NCI-H748 (cell line): ENCODE measurements around the gene SRSF3.
"Not testable (repeated sequence)": the region's sequence is repeated elsewhere in the genome, so short reads cannot be mapped to it uniquely, and the experiment has no call there.

Experiments used
- DNase-seq: peaks from one replicate; lab custom pipeline; 2025; ENCODE audit not compliant: unreplicated experiment; lab: John Stamatoyannopoulos, UW

SRSF3 gene

GRCh38 chr6:36574679-36575078, 19.5 kb upstream of the SRSF3 start:
- no peak for DNase-seq

GRCh38 chr6:36576578-36576977, 17.6 kb upstream of the SRSF3 start:
- DNase-seq = no peak

- no peak for DNase-seq
Measured at GRCh38 chr6:36577301-36577700, 16.9 kb upstream of the SRSF3 start.

GRCh38 chr6:36578030-36578429, 16.1 kb upstream of the SRSF3 start:
- DNase-seq = no peak

- no peak for DNase-seq
Measured at GRCh38 chr6:36578431-36578830, 15.7 kb upstream of the SRSF3 start.

- DNase-seq = no peak
Measured at GRCh38 chr6:36580184-36580526, 14.0 kb upstream of the SRSF3 start.

GRCh38 chr6:36581716-36582115, 12.4 kb upstream of the SRSF3 start:
- DNase-seq = no peak

- no peak for DNase-seq
Measured at GRCh38 chr6:36586606-36587005, 7.6 kb upstream of the SRSF3 start.

- not testable (repeated sequence) for DNase-seq
Measured at GRCh38 chr6:36589025-36589400, 5.1 kb upstream of the SRSF3 start.

- DNase-seq = no peak
Measured at GRCh38 chr6:36590237-36590636, 3.9 kb upstream of the SRSF3 start.

GRCh38 chr6:36592221-36592655, 1.9 kb upstream of the SRSF3 start:
- no peak for DNase-seq

- peak; percentile 79 for DNase-seq
Measured at GRCh38 chr6:36593569-36594028, 563 bp upstream of the SRSF3 start.

GRCh38 chr6:36594816-36595643, 868 bp downstream of the SRSF3 start:
- DNase-seq = peak; percentile 61

GRCh38 chr6:36596356-36596755, 2.2 kb downstream of the SRSF3 start:
- peak; percentile 26 for DNase-seq

GRCh38 chr6:36597775-36598174, 3.6 kb downstream of the SRSF3 start:
- DNase-seq = no peak

GRCh38 chr6:36598326-36598725, 4.2 kb downstream of the SRSF3 start:
- no peak for DNase-seq

- no peak for DNase-seq
Measured at GRCh38 chr6:36598739-36599318, 4.7 kb downstream of the SRSF3 start.

GRCh38 chr6:36599791-36600209, 5.6 kb downstream of the SRSF3 start:
- DNase-seq = no peak

- no peak for DNase-seq
Measured at GRCh38 chr6:36600564-36601146, 6.5 kb downstream of the SRSF3 start.

- DNase-seq = not testable (repeated sequence)
Measured at GRCh38 chr6:36601818-36602217, 7.7 kb downstream of the SRSF3 start.

GRCh38 chr6:36603222-36604089, 9.3 kb downstream of the SRSF3 start:
- DNase-seq = no peak
